MM.1S (cell line): ENCODE results near the gene HGFAC.
A peak's percentile ranks its signal among the peaks of the same experiment; 100 is the strongest.

Experiments used
- DNase-seq: peaks from one replicate; pipeline ENCODE4 v3.0.0-alpha.2; 2015
- H2AFZ ChIP-seq: fragments of 300-600 bp; sonication (generic); 2 replicates; pipeline ENCODE4 v1.6.0; 2016; ENCODE audit warnings: antibody characterized with exemption, low read length
- H3F3A ChIP-seq: fragments of 300-600 bp; sonication (generic); 2 replicates; pipeline ENCODE4 v1.6.1; 2016; ENCODE audit warnings: mild to moderate bottlenecking, antibody characterized with exemption, low read length, moderate library complexity, mixed read lengths; ENCODE audit not compliant: insufficient read depth
- H3K27ac ChIP-seq: fragments of 300-600 bp; sonication (generic); 2 replicates; pipeline ENCODE4 v1.5.1; 2016; ENCODE audit warnings: mild to moderate bottlenecking, low read length
- H3K27me3 ChIP-seq: fragments of 300-600 bp; sonication (generic); replicated peaks from 2 replicates; pipeline ENCODE4 v1.6.0; 2016; ENCODE audit warnings: low read length; ENCODE audit not compliant: insufficient read depth
- H3K36me3 ChIP-seq: fragments of 300-600 bp; sonication (generic); replicated peaks from 2 replicates; pipeline ENCODE4 v1.6.1; 2016; ENCODE audit warnings: mild to moderate bottlenecking, low read length, mixed read lengths; ENCODE audit not compliant: insufficient read depth
- H3K4me1 ChIP-seq: fragments of 300-600 bp; sonication (generic); 2 replicates; pipeline ENCODE4 v1.6.1; 2016; ENCODE audit warnings: low read length, mixed read lengths
- H3K4me2 ChIP-seq: fragments of 300-600 bp; sonication (generic); 2 replicates; pipeline ENCODE4 v1.6.0; 2016; ENCODE audit warnings: low read depth, low read length
- H3K4me3 ChIP-seq: fragments of 300-600 bp; sonication (generic); 2 replicates; pipeline ENCODE4 v1.5.1; 2016; ENCODE audit warnings: low read length, mixed read lengths
- H3K79me2 ChIP-seq: fragments of 300-600 bp; sonication (generic); 2 replicates; pipeline ENCODE4 v1.6.1; 2016; ENCODE audit warnings: mixed run types, low read length, mixed read lengths
- H3K9ac ChIP-seq: fragments of 300-600 bp; sonication (generic); 2 replicates; pipeline ENCODE4 v1.6.1; 2016; ENCODE audit warnings: low read length, mixed read lengths
- H3K9me2 ChIP-seq: fragments of 300-600 bp; sonication (generic); replicated peaks from 2 replicates; pipeline ENCODE4 v1.6.1; 2016; ENCODE audit warnings: mild to moderate bottlenecking, low read length, mixed read lengths; ENCODE audit not compliant: insufficient read depth
- H3K9me3 ChIP-seq: fragments of 300-600 bp; sonication (generic); replicated peaks from 2 replicates; pipeline ENCODE4 v1.6.1; 2016; ENCODE audit warnings: mild to moderate bottlenecking, low read length, mixed read lengths; ENCODE audit not compliant: insufficient read depth
- H4K20me1 ChIP-seq: fragments of 300-600 bp; sonication (generic); 2 replicates; pipeline ENCODE4 v1.6.1; 2016; ENCODE audit warnings: mild to moderate bottlenecking, low read length, moderate library complexity, mixed read lengths; ENCODE audit not compliant: insufficient read depth
- EZH2 ChIP-seq: fragments of 300-600 bp; sonication (generic); optimal IDR thresholded peaks from 2 replicates; pipeline ENCODE3; 2017; ENCODE audit warnings: low read depth, mild to moderate bottlenecking, antibody characterized with exemption, low read length, mixed read lengths
- EZH2phosphoT487 ChIP-seq: fragments of 300-600 bp; sonication (generic); IDR thresholded peaks from 2 replicates; pipeline ENCODE4 v1.6.1; 2018; ENCODE audit warnings: antibody characterized with exemption, low read length
- TF ChIP-seq, protein P1 (sequence below): fragments of 300-600 bp; sonication (generic); IDR thresholded peaks from 2 replicates; pipeline ENCODE4 v1.5.1; 2016; ENCODE audit warnings: antibody characterized with exemption, low read length, mixed read lengths

Gene HGFAC

DNA sequence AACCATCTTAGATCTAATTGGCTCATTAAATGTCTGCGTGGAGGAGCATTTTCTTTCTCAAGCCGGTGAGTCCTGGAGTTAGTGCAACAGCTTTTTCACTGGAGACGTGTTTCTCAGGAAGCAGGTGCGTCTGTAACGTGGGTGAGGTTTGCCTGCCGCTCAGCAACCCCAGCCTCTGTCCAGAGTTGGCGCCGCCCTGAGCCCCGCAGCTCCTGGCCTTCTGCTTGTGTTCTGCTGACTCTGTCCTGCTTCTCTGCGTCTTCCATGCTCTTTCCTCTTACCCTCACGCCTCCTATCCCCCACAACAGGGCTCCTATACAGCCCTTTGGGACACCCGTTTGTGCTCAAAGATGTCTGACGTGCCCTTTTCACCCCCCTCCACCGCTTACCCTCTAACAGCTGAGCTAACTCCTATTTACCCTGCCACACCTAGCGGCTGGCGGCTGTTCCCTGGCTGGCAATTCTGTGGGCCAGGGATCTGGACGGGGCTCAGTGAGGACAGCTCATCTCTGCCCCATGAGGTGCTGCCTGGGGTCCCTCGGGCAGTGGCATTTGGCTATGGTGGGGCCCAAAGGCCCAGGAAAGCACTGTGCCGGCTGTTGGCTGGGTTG lies 40.1 kb downstream of the HGFAC start:
- Histone ChIP-seq H3F3A (no peaks in the 10 kb centered on the region), H3K27ac (no peak overlapping the region), H3K4me1 (no peaks in the 10 kb centered on the region), H3K4me2 (no peak overlapping the region), H3K9me2 (no peaks in the 10 kb centered on the region), H3K9ac (no peak overlapping the region), H3K9me3 (no peaks in the 10 kb centered on the region), H3K79me2 (no peaks in the 10 kb centered on the region), H4K20me1 (no peaks in the 10 kb centered on the region), H3K4me3 (no peak overlapping the region), H3K36me3 (no peaks in the 10 kb centered on the region), H3K27me3 (peaks cover 94% of the 10 kb centered on the region), H2AFZ (no peak overlapping the region)
- no peak for TF ChIP-seq EZH2phosphoT487
- TF ChIP-seq EZH2 = no peak
- TF ChIP-seq, protein P1, sequence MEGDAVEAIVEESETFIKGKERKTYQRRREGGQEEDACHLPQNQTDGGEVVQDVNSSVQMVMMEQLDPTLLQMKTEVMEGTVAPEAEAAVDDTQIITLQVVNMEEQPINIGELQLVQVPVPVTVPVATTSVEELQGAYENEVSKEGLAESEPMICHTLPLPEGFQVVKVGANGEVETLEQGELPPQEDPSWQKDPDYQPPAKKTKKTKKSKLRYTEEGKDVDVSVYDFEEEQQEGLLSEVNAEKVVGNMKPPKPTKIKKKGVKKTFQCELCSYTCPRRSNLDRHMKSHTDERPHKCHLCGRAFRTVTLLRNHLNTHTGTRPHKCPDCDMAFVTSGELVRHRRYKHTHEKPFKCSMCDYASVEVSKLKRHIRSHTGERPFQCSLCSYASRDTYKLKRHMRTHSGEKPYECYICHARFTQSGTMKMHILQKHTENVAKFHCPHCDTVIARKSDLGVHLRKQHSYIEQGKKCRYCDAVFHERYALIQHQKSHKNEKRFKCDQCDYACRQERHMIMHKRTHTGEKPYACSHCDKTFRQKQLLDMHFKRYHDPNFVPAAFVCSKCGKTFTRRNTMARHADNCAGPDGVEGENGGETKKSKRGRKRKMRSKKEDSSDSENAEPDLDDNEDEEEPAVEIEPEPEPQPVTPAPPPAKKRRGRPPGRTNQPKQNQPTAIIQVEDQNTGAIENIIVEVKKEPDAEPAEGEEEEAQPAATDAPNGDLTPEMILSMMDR = no peak
- DNase-seq = no peak

DNA sequence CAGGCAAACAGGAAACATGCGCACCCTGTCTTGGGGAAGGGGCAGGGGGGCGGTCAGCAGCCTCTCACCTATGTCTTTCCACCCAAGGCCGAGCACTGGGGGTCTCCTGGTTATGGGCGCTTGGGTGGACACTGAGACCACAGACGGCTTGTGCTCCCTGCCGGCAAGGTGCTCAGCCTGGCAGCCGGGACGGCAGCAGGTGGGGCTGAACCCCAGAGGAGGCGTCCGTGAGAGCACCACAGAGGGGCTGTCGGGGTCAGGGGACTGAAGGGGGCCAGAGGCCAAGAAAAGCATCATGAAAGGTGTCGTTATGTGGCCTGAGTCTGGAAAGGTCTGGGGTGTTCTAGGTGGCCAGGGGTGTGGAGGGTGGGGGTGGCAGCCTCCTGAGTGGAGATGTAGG lies 40.9 kb downstream of the HGFAC start:
- no peak for DNase-seq
- H3K4me2 ChIP-seq = no peak overlapping the region
- H2AFZ ChIP-seq = no peak overlapping the region
- no peak for TF ChIP-seq EZH2phosphoT487
- no peaks in the 10 kb centered on the region for H3K9me3 ChIP-seq
- H3K27me3 ChIP-seq = peaks cover 94% of the 10 kb centered on the region
- H4K20me1 ChIP-seq = no peaks in the 10 kb centered on the region
- no peaks in the 10 kb centered on the region for H3F3A ChIP-seq
- H3K9ac ChIP-seq = no peak overlapping the region
- no peaks in the 10 kb centered on the region for H3K9me2 ChIP-seq
- H3K4me3 ChIP-seq = no peak overlapping the region
- no peaks in the 10 kb centered on the region for H3K79me2 ChIP-seq
- no peaks in the 10 kb centered on the region for H3K4me1 ChIP-seq
- H3K27ac ChIP-seq = no peak overlapping the region
- H3K36me3 ChIP-seq = no peaks in the 10 kb centered on the region

DNA sequence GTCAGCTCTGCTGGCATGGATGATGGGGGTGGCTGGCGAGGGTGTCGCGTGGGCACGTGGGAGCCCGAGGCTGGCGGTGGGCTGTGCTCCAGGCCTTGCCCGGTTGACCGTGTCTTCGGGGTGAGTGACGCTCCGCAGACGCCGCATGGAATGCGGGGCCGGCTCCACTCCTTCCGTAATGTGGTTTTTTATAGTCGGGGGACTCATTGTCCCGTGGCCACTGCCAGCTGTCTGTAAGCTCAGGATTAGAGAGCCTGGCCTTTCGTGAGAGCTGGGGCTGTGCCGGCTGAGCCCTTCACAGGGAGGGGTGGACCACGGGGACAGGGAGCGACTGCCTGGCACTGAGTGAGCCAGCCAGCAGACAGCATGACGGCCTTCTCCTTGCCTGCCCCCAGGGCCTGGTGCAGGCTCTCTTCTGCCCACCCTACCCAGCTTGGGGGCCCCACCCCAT lies 41.7 kb downstream of the HGFAC start:
- no peaks in the 10 kb centered on the region for H3K9me2 ChIP-seq
- H3K27ac ChIP-seq = no peak overlapping the region
- H3K9ac ChIP-seq = no peak overlapping the region
- H3K4me3 ChIP-seq = no peak overlapping the region
- H3F3A ChIP-seq = no peaks in the 10 kb centered on the region
- no peaks in the 10 kb centered on the region for H3K4me1 ChIP-seq
- H3K79me2 ChIP-seq = no peaks in the 10 kb centered on the region
- no peak for DNase-seq
- no peaks in the 10 kb centered on the region for H3K36me3 ChIP-seq
- H3K27me3 ChIP-seq = peaks cover 94% of the 10 kb centered on the region
- no peak overlapping the region for H2AFZ ChIP-seq
- TF ChIP-seq EZH2 (no peak), EZH2phosphoT487 (no peak)
- TF ChIP-seq, protein P1 = no peak
- no peak overlapping the region for H3K4me2 ChIP-seq
- H3K9me3 ChIP-seq = no peaks in the 10 kb centered on the region
- H4K20me1 ChIP-seq = no peaks in the 10 kb centered on the region

GRCh38 chr4:3484057-3484973 lies 42.5 kb downstream of the HGFAC start:
- no peak overlapping the region for H3K4me3 ChIP-seq
- H3K9ac ChIP-seq = no peak overlapping the region
- H3F3A ChIP-seq = no peaks in the 10 kb centered on the region
- no peaks in the 10 kb centered on the region for H3K9me2 ChIP-seq
- no peaks in the 10 kb centered on the region for H3K79me2 ChIP-seq
- no peak for TF ChIP-seq EZH2
- TF ChIP-seq EZH2phosphoT487 = no peak
- no peaks in the 10 kb centered on the region for H3K9me3 ChIP-seq
- 0 out of 2 replicates have a peak overlapping the region, but pooled peaks have one; percentile 12 for H3K4me2 ChIP-seq
- DNase-seq = no peak
- H3K27ac ChIP-seq = no peak overlapping the region
- H3K36me3 ChIP-seq = no peaks in the 10 kb centered on the region
- H2AFZ ChIP-seq = no peak overlapping the region
- H3K27me3 ChIP-seq = peaks cover 94% of the 10 kb centered on the region
- H3K4me1 ChIP-seq = no peaks in the 10 kb centered on the region
- no peaks in the 10 kb centered on the region for H4K20me1 ChIP-seq
